Esophagus mucosa (tissue), 1 donor: ENCODE measurements around the gene KCNJ10. TPM values are rescaled to one million over a fixed set of nuclear protein-coding genes. Genes with fewer than 3 reads are reported as not detected.
A peak's percentile ranks its signal among the peaks of the same experiment; 100 is the strongest.

Source experiments
- ATAC-seq: fragments of 200-7000 bp; cut with Tn5 transposase; one replicate; pipeline ENCODE4 v1.9.1; 2020
- total RNA-seq: library from RNA; stranded (reverse); gene quantifications from one replicate; pipeline ENCODE4 v1.2.4, GENCODE V29; 2023
- donor health status: DM: yes; HTN: yes; CAD: no.

Gene KCNJ10
- total RNA-seq, 1 donor from 2014 or later = not detected

DNA sequence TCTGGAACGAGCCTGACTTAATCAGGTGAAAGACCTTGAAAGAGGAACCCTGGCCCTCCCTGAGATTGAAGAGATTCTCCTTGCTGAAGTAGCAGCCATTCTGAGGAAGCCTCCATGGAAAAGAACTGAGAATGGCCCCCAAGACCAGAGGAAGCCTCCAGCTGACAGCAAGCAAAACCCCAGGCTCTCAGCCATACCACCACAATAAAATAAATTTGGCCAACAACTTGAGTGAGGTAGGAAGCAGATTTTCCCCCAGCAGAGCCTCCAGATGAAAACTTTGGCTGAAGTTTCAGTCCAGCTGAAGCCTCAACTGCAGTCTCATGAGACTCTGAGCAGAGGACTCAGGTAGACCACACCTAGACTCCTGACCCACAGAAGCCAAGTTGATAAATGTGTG lies 82.0 kb downstream of the KCNJ10 start:
- no peak for ATAC-seq

DNA sequence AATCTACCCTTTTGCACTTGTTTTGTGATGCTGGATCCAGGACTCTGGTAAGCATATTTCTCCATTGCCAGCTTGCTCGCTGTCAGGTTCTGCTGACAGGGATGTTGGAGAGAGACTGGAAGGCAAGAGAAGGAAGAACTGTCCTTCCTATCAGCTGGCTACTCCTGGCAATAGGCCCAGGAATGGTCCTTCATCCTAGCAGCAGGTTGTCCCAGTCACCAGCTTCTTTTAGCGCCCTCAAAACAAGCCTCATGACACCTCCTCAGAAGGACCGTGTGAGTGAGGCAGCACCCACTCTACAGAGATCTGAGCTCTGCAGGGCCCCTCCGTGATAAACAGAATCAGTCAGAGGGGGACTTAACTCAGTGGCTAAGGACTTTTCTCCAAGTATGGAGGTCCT lies 82.8 kb downstream of the KCNJ10 start:
- ATAC-seq = no peak

DNA sequence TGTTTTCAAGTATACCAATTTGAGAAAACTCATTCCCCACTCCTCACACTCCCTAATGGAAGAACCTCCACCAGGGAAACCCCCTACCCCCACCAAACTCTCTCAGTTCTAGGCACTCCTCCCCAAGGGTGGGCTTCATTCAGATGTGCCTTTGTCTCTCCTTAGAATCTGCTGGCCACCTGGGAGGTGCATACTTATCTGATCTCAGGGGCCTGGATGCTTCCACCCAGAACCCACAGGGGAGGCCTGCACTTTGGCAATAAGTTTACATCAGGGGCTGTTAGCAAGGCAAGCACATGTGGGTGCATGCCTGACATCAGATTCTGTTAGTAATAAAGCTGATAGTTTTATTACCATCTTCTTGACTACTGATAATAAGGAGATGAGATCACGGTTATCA lies 83.4 kb downstream of the KCNJ10 start:
- no peak for ATAC-seq

DNA sequence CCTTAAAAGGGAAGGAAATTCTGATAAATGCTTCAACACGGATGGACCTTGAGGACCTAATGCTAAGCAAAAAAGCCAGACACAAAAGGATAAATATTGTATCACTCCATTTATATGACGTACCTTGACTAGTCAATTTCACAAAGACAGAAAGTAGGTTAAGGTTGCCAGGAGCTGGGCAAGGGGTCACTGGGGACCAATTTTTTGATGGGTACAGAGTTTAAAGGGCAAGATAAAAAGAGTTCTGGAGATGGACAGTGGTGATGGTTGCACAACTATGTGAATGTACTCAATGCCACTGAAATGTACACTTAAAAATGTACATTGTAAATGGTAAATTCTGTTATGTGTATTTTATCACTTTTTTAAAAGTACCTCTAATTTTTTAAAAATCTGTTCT lies 83.9 kb downstream of the KCNJ10 start:
- ATAC-seq = no peak

DNA sequence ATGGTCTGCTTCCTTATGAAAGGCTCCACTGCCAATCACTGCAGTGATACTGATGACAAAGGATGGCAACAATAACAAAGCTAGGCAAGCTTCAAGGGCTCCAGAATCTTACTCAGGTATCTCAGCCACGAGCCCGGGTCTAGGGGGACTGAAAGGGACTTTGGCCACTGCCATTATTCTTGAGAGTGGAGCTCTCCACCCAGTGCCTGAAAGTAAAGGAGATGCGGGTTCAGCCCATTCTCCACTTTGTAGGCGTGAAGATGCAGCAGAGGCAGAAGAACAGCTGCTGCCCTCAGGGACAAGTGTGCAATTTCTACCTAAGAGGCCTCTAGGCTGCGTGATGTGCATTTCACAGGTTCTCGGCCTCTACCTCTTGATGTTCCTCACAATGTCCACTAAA lies 84.5 kb downstream of the KCNJ10 start:
- no peak for ATAC-seq

DNA sequence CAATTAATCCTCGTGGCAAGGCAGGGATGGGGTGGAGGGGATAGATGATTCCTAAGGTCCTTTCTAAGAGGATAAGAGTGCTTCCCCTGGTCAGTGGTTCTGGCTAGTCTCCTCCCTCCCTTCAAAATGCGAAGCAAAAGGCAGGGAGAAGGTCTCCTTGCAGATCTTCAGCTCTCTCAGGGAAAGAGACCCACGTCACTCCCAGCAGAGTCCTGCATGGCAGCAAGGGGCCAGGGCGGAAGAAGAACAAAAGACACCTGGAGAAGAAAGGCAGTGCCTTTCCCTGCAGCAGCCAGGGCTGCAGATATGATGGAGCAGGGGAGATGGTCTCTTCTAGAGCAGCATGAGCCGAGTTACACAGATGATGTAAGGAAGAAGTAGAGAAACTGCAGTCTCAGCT lies 86.3 kb downstream of the KCNJ10 start:
- no peak for ATAC-seq

DNA sequence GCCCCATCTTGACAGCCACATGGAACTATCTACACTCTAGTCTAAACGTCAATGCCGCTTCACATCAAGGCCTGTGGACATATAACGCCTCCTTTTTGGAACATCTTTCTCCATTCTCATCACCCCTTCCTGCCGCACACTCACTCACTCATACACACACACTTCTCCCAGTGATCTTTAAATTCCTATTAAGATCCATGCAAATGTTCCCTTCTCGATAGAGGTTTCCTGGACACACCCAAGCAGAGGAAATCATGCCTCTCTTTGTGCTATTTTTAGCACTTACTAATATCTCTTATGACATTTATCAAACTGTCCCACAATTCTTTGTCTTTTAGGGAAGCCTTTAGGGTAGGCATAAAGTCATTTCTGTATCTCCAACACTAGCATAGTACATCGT lies 87.7 kb downstream of the KCNJ10 start:
- no peak for ATAC-seq

DNA sequence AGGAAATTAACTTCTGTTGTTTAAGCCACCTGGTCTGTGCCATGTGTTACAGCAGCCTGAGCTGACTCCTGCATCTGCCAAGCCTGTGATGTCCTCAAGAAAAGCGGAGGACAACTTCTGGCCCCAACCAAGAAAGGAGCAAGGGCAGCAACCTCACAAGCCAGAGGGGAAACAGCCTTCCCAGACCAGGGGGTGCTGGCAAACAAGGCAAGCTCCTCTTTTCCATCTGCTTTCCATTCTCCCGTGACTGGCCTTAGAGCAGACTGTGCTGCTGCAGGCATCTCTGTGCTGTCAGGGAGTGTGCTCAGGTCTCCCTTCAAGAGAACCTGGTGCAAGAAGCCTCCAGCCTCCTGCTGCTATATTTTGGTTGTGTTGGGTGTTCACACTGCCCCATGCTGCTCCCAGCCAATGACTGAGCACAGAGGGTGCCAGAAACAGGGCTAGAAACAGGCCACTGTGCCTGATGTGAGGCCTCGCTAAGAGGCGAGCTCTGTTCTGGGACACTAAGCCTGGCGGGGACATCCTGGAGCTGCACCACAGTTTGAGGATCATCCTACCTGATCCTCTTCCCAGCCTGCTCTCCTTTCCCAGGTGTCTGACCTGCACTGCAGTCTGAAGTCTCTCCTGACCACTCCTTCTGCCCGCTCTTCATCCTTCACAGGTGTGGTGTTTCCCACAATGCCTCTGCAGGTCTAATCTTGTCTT lies 88.5 kb downstream of the KCNJ10 start:
- ATAC-seq = no peak

DNA sequence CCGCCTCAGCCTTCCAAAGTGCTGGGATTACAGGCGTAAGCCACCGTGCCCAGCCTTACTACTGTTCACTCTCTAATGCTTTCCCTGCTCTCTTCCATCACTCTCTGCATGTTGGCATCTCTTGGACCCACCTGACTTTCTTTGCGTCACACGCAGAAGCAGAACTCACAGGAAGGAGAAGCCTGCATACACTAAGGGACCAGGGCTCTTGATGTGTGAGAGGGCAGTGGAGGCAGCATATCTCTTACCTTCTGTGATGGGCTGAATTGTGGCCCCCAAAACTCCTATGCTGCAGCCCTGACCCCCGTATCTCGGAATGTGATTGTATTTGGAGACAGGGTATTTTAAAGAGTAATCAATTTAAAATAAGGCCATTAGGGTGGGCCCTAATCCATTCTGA lies 89.2 kb downstream of the KCNJ10 start:
- no peak for ATAC-seq

DNA sequence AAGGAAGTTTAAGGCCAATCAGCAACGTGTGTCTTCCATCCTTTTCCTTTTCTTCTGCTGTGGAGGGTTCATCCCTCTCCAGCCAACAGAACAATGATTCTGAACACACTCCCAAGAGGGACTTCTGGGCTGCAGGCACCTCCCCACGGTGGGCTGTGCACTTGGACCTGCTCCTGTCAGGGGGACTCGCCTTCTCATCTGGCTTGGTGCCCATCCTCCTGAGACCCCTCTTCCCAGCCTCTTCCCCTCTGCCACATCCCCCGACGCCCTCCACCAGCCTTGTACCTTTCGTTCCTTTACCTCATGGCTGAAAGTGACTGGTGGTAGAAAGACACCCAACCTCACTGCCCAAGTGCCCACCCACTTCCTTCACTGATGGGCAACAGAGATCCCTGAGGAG lies 89.9 kb downstream of the KCNJ10 start:
- ATAC-seq = no peak

DNA sequence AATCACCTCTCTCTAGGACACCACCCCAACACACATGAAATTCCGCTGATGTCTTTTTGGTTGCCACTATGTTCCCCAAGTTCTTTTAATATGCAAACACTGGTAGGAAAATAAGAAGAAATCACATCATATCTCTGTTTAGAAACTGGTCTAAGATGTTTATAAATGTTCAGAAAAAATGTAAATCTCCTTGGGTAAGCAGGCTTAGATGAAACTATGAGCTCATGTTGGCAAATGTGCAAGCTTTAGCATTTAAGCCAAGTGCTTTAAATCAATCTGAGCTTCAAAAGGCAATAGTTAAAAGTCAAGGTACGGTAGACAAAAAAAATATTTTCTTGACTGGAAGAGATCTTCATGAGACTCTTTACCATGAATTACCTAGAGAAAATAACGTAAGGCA lies 90.7 kb downstream of the KCNJ10 start:
- ATAC-seq = no peak

DNA sequence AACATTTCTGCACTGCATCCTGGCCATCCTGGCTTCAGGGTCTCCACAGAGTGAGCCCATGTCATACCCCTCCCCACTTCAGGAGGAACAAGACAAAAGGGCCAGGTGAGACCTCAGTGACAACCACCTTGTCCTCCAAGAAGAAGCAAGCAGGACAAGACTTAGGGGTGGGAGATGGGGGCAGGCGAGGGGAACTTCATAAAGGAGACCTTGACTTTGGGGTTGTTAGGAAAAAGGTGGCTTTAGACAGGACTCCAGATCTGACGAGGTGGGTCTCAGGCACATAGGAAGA lies 91.9 kb downstream of the KCNJ10 start:
- no peak for ATAC-seq

DNA sequence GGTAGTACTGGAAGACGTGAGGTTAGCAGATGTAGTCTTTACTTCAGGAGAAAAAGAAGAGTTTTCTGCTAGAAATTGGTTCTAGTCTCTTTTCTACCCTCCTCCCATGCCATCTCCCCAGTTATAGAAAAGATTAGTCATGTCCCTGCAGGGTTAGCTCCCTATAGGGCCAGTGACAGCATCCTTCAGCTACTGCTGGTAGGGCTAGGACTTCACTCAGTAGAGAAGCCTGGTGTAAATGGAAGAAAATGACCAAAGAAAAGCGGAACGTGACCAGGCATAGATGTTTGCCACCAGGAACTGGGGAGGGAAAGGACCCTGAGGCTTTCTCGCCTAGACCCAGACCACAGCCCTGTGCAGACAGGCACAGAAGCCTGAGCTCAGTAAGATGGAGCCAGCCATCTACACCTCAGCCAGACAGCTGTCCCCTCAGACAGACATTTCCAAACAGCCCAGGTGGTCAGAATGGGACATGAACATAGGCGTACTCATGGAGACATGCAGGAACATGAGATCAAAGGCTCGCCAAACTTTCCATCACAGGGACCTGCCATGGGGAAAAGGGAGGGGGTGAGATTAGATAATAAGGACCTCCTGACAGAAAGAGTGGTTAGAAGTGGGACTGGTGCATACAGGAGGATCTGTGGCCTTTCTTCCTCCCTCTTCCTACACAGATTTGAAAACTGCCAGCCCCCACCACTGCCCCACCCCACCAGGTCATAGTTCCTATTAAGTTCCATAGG lies 92.4 kb downstream of the KCNJ10 start:
- ATAC-seq = no peak

DNA sequence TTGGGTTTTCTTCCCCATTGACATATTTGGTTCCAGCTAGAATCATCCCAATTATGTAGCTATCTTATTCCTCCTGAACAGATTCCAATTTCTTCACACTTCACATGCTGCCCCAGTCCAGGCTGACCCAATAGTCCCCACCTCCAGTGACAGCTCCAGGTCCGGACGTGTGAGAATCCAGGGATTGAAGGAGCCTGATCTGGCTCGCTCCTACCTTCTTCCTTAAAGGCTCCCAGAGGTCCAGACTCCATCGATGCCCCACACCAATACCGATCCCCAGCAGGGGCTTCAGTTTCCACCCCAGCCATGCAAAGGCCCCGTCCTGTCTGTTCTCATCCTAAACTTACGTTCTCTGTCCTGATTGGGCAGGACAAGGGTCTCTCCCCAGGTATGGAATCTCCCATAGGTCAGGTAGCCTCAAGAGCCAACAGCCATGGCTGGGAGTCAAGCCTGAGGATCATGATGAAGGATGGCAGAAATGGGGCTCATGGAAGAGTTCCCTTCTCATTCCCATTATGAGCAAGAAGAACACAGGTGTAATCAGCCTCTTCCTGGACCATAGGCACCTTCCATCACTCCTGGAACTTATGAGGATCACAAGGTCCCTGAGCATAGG lies 95.5 kb downstream of the KCNJ10 start:
- no peak for ATAC-seq

DNA sequence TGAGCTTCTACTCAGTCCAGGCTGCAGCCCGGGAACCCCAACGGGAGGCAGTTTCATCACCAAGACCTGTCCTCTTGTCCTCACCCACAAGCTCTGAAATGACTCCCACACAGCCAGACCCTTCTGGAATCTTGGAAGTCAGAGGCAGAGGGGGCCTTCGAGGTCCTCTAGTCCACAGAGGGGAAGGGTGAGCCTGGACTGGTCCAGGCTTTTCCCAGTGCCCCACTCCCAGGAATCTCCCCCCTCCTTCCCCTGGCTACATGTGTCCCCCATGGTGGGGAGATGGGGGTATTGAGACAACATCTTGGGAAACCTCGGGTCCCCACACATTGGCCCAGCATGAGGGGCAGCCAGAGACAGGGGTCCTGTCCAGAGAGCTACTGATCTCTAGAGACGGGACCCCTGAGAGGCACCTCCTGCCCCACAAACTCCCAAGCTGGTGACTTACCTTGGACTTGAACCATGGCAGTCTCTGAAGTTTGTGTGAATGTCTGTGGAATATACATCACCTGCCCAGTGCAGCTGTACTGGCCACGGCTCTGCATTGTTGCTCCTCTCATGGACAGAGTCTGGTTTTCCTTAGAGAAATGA lies 96.5 kb downstream of the KCNJ10 start:
- ATAC-seq = no peak

DNA sequence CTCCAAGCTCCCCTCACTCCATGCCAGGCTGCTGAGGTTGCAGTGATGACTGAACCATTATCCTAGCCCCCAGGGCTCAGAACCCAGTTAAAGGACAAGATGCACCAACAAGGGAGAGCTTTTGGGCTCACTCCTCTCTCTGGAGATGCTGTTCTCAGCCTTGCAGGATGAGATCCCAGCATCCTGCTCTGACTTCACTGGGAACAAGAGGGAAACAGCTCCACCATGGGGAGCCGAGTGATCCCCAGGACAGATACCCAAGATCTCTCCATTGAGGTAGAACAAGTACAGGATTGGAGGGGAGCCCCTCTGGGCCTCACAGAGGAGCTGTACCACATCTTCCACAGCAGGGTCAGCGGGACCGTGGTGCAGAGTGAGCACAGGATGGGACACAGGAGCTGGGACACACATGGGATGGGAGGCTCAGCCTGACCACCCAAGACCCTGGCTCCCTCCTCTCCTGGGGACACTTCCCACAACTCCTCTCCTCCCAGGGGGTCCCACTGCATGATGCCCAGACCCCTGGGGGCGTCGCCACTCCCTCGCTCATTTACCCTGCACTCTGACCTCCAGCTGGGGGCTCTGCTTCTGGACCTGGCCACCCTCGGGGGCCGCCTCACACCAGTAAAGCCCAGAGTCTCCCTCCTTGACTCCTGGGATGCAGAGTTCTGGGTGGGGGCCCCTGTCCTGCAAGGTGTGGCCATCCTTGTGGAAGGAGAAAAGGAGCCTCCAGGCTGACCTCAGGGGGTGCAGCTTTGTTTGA lies 97.3 kb downstream of the KCNJ10 start:
- ATAC-seq = no peak

DNA sequence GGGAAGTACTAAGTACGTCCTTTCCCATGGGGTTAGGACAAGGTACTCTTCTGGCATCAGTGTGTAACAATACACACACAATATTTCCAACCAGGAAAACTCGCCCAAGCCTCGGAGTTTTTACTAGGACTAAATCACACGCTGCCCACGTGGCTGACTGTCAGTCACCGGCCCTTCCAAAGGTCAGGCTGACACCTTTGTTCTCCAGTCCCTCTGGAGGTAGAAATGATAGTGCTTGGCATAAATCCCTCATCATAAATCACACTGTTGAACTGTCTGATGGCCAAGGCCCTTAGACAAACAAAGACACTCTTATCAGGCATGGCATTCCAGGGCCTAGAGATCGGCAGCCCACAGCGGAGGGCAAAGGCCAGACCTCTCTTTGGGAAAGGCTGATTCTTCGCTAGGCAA lies 99.0 kb downstream of the KCNJ10 start:
- ATAC-seq = no peak

DNA sequence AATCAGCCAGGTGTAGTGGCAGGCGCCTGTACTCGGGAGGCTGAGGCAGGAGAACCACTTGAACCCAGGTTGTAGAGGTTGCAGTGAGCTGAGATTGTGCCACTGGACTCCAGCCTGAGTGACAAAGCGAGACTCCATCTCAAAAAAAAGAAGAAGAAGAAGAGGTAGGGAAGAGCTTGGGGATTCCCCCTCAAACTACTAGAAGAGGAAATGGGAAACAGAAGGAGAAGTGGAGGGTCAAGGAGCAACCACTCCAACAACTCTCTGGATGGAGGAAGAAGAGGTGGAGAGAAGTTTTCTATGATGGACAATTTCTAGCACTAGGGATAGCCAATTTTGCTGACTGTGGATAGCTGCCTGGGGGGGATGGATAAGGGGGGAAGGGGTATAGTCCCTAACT lies 101.1 kb downstream of the KCNJ10 start:
- ATAC-seq = no peak

DNA sequence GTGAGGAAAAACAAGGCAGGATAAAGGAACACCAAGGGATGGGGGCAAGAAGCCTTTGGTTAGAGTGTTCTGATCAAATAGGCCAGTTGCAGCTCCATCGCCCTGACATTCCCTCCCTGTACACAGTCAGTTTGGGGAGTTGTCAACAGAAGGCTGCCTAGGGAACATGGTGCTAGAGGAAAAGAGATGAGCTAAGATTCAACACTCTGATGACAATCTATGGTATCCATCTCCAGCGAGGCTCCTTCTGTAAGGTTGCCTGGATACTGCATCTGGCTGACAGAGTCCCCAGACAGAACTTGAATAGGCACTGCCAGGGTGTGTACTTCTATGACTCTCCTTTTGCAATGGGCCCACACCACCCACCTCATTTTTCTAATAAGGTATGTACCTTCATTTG lies 104.7 kb downstream of the KCNJ10 start:
- ATAC-seq = no peak

DNA sequence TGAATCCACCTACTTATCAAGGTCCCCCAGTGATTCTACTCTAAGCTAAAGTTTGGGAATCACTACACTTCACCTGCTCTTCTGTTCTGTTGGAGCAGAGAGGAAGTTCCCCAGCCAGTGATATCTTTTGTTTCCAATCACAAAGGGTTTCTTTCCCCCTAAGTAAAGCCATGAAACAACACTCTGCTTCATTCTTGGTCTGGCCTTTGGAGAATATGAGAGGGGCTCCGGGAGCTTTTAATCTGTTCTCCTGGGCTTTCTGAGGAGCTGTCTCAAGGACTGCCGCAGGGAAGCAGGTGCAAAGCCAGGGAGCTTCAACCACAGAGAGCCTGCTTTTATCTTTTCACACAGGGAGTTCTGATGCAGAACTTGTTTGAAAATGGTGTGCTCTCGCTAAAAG lies 105.8 kb downstream of the KCNJ10 start:
- no peak for ATAC-seq

DNA sequence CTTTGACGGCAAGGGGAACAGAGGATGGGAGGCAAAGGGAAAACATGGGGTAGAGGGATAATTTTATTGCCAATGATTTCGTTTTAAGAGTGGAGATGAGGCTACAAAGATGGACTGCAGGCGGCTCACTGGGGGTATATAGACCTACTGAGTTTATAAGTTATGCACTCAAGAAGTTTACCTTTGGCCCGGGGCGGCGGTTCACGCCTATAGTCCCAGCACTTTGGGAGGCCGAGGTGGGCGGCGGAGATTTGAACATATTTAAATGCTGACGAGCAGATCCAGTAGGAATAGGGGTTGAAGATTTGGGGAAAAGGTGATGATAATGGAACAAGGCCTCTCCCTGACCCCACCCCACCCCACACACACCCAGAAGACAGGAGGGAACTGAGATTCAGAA lies 107.8 kb downstream of the KCNJ10 start:
- no peak for ATAC-seq

DNA sequence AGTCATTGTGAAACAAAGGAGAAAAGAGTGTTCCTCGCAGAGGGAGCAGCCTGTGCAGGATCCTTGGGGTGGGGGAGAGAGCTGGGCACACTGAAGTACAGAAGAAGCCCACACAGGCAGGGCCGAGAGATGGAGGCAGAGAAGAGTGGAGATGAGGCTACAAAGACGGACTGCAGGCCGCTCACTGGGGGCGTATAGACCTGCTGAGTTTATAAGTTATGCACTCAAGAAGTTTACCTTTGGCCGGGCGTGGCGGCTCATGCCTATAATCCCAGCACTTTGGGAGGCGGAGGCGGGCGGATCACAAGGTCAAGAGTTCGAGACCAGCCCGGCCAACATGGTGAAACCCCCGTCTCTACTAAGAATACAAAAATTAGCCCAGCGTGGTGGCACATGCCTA lies 108.3 kb downstream of the KCNJ10 start:
- peak; percentile 5 for ATAC-seq

DNA sequence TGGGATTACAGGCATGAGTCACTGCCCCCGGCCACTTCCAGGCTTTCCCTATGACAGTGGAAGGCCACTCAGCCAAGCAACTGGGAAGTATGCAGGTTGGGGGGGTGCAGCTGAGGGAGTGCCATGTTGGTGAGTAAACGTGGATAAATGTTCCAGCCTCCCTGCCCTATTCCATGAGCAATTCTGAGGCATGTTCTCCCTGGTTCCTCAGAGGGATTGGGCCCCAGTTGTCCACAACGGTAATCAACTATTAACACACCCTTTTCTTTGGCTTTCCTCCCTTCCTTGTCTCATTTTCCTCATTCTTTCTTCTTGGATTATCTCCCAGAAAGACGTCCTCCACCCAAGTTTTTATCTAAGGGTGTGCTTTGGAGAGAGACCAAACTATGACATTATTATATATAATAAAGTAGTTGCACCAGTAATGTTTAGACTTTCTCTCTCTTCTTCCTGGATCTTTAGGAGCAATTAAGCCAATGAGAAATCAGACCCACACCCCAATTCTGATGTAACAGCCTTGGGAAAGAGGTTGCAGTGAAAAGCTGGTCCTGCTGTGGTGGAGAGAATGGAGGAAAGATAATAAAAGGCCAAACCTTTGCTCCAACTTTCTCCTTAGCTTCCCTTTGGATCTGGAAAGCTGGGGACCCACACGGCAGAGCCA lies 109.1 kb downstream of the KCNJ10 start:
- peak; percentile 93 for ATAC-seq
